ENCODE measurements around the gene LSP1. TPM values are rescaled to one million over a fixed set of nuclear protein-coding genes. Genes with fewer than 3 reads are reported as not detected.
"Not testable (repeated sequence)": the region's sequence is repeated elsewhere in the genome, so short reads cannot be mapped to it uniquely, and the experiment has no call there.

The LSP1 gene
- total RNA-seq, 1 donor from 2014 or later, result 29.2 TPM

DNA sequence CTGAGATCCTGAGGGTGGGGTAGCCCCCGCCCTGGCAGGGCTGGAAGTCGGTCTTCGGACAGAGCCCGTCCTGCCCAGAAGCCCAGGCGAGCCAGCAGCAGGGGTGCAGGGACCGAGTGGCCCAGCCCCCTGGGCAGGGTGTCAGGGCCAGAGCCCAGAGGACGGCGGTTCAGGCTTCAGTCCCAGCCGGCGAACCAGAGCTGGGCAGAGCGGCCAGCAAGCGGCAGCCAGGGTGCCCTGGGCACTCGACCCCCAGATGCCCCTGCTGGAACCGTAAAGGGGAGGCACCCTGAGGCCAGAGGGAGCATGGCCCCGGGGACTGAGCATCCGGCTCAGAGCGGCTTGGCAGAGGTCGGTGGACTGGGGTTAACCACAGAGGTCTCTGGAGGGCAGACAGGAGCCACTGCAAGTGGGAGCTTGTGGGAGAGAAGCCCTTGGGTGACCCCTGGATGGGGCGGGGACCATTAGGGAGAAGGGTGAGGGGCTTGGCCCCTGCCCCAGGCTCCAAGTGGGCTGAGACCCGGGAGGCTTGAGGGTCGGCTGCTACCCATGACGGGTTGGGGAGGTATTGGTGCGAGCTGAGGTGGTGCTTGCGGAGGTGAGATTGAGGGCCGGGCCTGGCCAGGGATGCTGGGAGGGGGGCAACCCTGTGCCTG, 15.9 kb downstream of the LSP1 start:
- H3K36me3 ChIP-seq (ENCODE audit: control insufficient read depth in 3 of 3, insufficient read depth in 3 of 3, low read length in 3 of 3), result peaks cover 0 to 3% (median 0%) of the 10 kb centered on the region in 3 donors
- H3K9me3 ChIP-seq (ENCODE audit: control insufficient read depth in 3 of 3, low read length in 3 of 3), result no peaks in the 10 kb centered on the region
- peak overlapping the region; percentile 40 for H3K27ac ChIP-seq (ENCODE audit: low read depth, low read length)
- H3K4me3 ChIP-seq (ENCODE audit: low read length in 3 of 3), result peak overlapping the region; percentile 61 to 78 (median 66)
- peak overlapping the region; percentile 59 to 76 (median 74) for H3K9ac ChIP-seq (ENCODE audit: low read depth in 1 of 3, low read length in 3 of 3)
- H3K4me1 ChIP-seq (ENCODE audit: control insufficient read depth in 3 of 3, insufficient read depth in 3 of 3, low read length in 3 of 3), result peaks cover 29 to 66% (median 36%) of the 10 kb centered on the region in 3 donors
- H3K27me3 ChIP-seq (ENCODE audit: control insufficient read depth in 3 of 3, insufficient read depth in 3 of 3, low read length in 3 of 3), result peaks cover 29 to 83% (median 41%) of the 10 kb centered on the region in 3 donors

GRCh38 chr11:1869427-1870325, 16.8 kb downstream of the LSP1 start:
- peak overlapping the region; percentile 59 to 76 (median 74) for H3K9ac ChIP-seq (ENCODE audit: low read depth in 1 of 3, low read length in 3 of 3)
- H3K27me3 ChIP-seq (ENCODE audit: control insufficient read depth in 3 of 3, insufficient read depth in 3 of 3, low read length in 3 of 3), result peaks cover 33 to 84% (median 41%) of the 10 kb centered on the region in 3 donors
- H3K4me3 ChIP-seq (ENCODE audit: low read length in 3 of 3), result peak overlapping the region; percentile 61 to 78 (median 66)
- H3K4me1 ChIP-seq (ENCODE audit: control insufficient read depth in 3 of 3, insufficient read depth in 3 of 3, low read length in 3 of 3), result peaks cover 20 to 57% (median 28%) of the 10 kb centered on the region in 3 donors
- H3K27ac ChIP-seq (ENCODE audit: low read depth, low read length), result peak overlapping the region; percentile 40
- no peaks in the 10 kb centered on the region for H3K9me3 ChIP-seq (ENCODE audit: control insufficient read depth in 3 of 3, low read length in 3 of 3)
- peaks cover 0 to 3% (median 0%) of the 10 kb centered on the region in 3 donors for H3K36me3 ChIP-seq (ENCODE audit: control insufficient read depth in 3 of 3, insufficient read depth in 3 of 3, low read length in 3 of 3)

GRCh38 chr11:1870326-1870696, 17.4 kb downstream of the LSP1 start:
- H3K4me1 ChIP-seq (ENCODE audit: control insufficient read depth in 3 of 3, insufficient read depth in 3 of 3, low read length in 3 of 3), result peaks cover 15 to 56% (median 25%) of the 10 kb centered on the region in 3 donors
- H3K27ac ChIP-seq (ENCODE audit: low read depth, low read length), result peak overlapping the region; percentile 40
- peak overlapping the region; percentile 61 to 78 (median 66) for H3K4me3 ChIP-seq (ENCODE audit: low read length in 3 of 3)
- H3K36me3 ChIP-seq (ENCODE audit: control insufficient read depth in 3 of 3, insufficient read depth in 3 of 3, low read length in 3 of 3), result peaks cover 0 to 3% (median 0%) of the 10 kb centered on the region in 3 donors
- H3K27me3 ChIP-seq (ENCODE audit: control insufficient read depth in 3 of 3, insufficient read depth in 3 of 3, low read length in 3 of 3), result peaks cover 38 to 83% (median 41%) of the 10 kb centered on the region in 3 donors
- H3K9me3 ChIP-seq (ENCODE audit: control insufficient read depth in 3 of 3, low read length in 3 of 3), result no peaks in the 10 kb centered on the region
- peak overlapping the region; percentile 38 to 76 (median 51) for H3K9ac ChIP-seq (ENCODE audit: low read depth in 1 of 3, low read length in 3 of 3)

GRCh38 chr11:1870721-1871466, 18.0 kb downstream of the LSP1 start:
- Histone ChIP-seq H3K4me3 (ENCODE audit: low read length in 3 of 3) (peak overlapping the region; percentile 61 to 78 (median 66)), H3K9me3 (ENCODE audit: control insufficient read depth in 3 of 3, low read length in 3 of 3) (no peaks in the 10 kb centered on the region), H3K27me3 (ENCODE audit: control insufficient read depth in 3 of 3, insufficient read depth in 3 of 3, low read length in 3 of 3) (peaks cover 40 to 80% (median 41%) of the 10 kb centered on the region in 3 donors)

GRCh38 chr11:1871531-1871930, 18.6 kb downstream of the LSP1 start:
- Histone ChIP-seq H3K9ac (ENCODE audit: low read depth in 1 of 3, low read length in 3 of 3) (peak overlapping the region; percentile 6 to 76 (median 43)), H3K27ac (ENCODE audit: low read depth, low read length) (peak overlapping the region; percentile 40), H3K27me3 (ENCODE audit: control insufficient read depth in 3 of 3, insufficient read depth in 3 of 3, low read length in 3 of 3) (peaks cover 40 to 80% (median 44%) of the 10 kb centered on the region in 3 donors), H3K9me3 (ENCODE audit: control insufficient read depth in 3 of 3, low read length in 3 of 3) (no peaks in the 10 kb centered on the region), H3K4me1 (ENCODE audit: control insufficient read depth in 3 of 3, insufficient read depth in 3 of 3, low read length in 3 of 3) (peaks cover 18 to 60% (median 29%) of the 10 kb centered on the region in 3 donors), H3K36me3 (ENCODE audit: control insufficient read depth in 3 of 3, insufficient read depth in 3 of 3, low read length in 3 of 3) (peaks cover 0 to 3% (median 0%) of the 10 kb centered on the region in 3 donors), H3K4me3 (ENCODE audit: low read length in 3 of 3) (peak overlapping the region; percentile 61 to 78 (median 66))

More at GRCh38 chr11:1870721-1871466, 18.0 kb downstream of the LSP1 start:
- H3K27ac ChIP-seq (ENCODE audit: low read depth, low read length), result peak overlapping the region; percentile 40
- peaks cover 0 to 3% (median 0%) of the 10 kb centered on the region in 3 donors for H3K36me3 ChIP-seq (ENCODE audit: control insufficient read depth in 3 of 3, insufficient read depth in 3 of 3, low read length in 3 of 3)
- peak overlapping the region; percentile 38 to 76 (median 51) for H3K9ac ChIP-seq (ENCODE audit: low read depth in 1 of 3, low read length in 3 of 3)
- peaks cover 12 to 56% (median 24%) of the 10 kb centered on the region in 3 donors for H3K4me1 ChIP-seq (ENCODE audit: control insufficient read depth in 3 of 3, insufficient read depth in 3 of 3, low read length in 3 of 3)

GRCh38 chr11:1872267-1872985, 19.5 kb downstream of the LSP1 start:
- Histone ChIP-seq H3K4me1 (ENCODE audit: control insufficient read depth in 3 of 3, insufficient read depth in 3 of 3, low read length in 3 of 3) (peaks cover 23 to 67% (median 34%) of the 10 kb centered on the region in 3 donors), H3K4me3 (ENCODE audit: low read length in 3 of 3) (peak overlapping the region; percentile 52 to 78 (median 61)), H3K36me3 (ENCODE audit: control insufficient read depth in 3 of 3, insufficient read depth in 3 of 3, low read length in 3 of 3) (peaks cover 0 to 3% (median 0%) of the 10 kb centered on the region in 3 donors), H3K9ac (ENCODE audit: low read depth in 1 of 3, low read length in 3 of 3) (peak overlapping the region in 2 of 3 donors; percentile 6 to 76), H3K27me3 (ENCODE audit: control insufficient read depth in 3 of 3, insufficient read depth in 3 of 3, low read length in 3 of 3) (peaks cover 40 to 78% (median 44%) of the 10 kb centered on the region in 3 donors), H3K9me3 (ENCODE audit: control insufficient read depth in 3 of 3, low read length in 3 of 3) (no peaks in the 10 kb centered on the region), H3K27ac (ENCODE audit: low read depth, low read length) (peak overlapping the region; percentile 25)

DNA sequence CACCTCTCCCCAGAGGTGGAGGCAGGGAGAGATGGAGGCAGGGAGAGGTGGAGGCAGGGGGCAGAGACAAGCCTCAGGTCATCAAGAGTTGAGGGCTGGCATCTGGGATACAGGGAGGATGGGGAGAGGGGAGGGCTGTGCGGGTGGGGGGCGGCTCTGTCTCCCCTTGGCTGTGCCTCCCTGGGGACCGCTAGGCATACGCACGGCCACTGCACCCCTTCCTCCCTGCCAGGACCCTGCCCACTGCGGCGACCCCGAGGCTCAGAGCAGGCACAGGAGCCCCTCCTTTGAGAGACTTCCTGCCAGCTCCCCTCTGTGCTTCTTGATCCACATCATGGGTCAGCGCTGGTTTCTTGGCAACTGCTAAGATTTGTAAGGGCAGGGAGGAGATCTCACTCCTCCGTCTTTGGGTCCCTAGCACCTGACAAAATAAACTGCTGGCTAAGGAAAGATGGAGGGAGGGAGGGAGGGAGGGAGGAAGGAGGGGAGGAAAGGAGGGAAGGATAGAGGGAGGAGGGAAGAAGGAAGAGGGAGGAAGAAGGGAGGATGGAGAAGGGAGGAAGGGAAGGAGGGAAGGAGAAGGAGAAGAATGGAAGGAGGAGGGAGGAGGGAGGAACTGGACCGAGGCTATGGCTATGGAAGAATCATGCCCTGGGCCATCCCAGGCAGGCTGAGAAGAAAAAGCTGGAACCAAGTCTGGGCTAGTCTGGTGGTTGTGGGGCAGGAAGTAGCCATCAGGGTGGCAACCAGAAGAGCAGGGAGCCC, 20.3 kb downstream of the LSP1 start:
- Histone ChIP-seq H3K9me3 (ENCODE audit: control insufficient read depth in 3 of 3, low read length in 3 of 3) (no peaks in the 10 kb centered on the region), H3K9ac (ENCODE audit: low read depth in 1 of 3, low read length in 3 of 3) (peak overlapping the region in 1 of 3 donors; percentile 76), H3K4me3 (ENCODE audit: low read length in 3 of 3) (peak overlapping the region; percentile 22 to 78 (median 61)), H3K4me1 (ENCODE audit: control insufficient read depth in 3 of 3, insufficient read depth in 3 of 3, low read length in 3 of 3) (peaks cover 26 to 69% (median 37%) of the 10 kb centered on the region in 3 donors), H3K27me3 (ENCODE audit: control insufficient read depth in 3 of 3, insufficient read depth in 3 of 3, low read length in 3 of 3) (peaks cover 40 to 72% (median 44%) of the 10 kb centered on the region in 3 donors), H3K36me3 (ENCODE audit: control insufficient read depth in 3 of 3, insufficient read depth in 3 of 3, low read length in 3 of 3) (peaks cover 0 to 3% (median 0%) of the 10 kb centered on the region in 3 donors), H3K27ac (ENCODE audit: low read depth, low read length) (peak overlapping the region; percentile 36)

- H3K27me3 ChIP-seq (ENCODE audit: control insufficient read depth in 3 of 3, insufficient read depth in 3 of 3, low read length in 3 of 3), result peaks cover 39 to 66% (median 40%) of the 10 kb centered on the region in 3 donors
- H3K9me3 ChIP-seq (ENCODE audit: control insufficient read depth in 3 of 3, low read length in 3 of 3); H3K4me3 ChIP-seq (ENCODE audit: low read length in 3 of 3); H3K36me3 ChIP-seq (ENCODE audit: control insufficient read depth in 3 of 3, insufficient read depth in 3 of 3, low read length in 3 of 3): not testable (repeated sequence)
- H3K9ac ChIP-seq (ENCODE audit: low read depth in 1 of 3, low read length in 3 of 3), result peak overlapping the region in 1 of 3 donors; percentile 54
- peak overlapping the region; percentile 36 for H3K27ac ChIP-seq (ENCODE audit: low read depth, low read length)
- peaks cover 24 to 65% (median 31%) of the 10 kb centered on the region in 3 donors for H3K4me1 ChIP-seq (ENCODE audit: control insufficient read depth in 3 of 3, insufficient read depth in 3 of 3, low read length in 3 of 3)
Measured at GRCh38 chr11:1873813-1874150, 20.9 kb downstream of the LSP1 start.

Data from skeletal muscle tissue (tissue), 4 donors.